Measurements from ENCODE around the gene SLC36A3. TPM values are rescaled to one million over a fixed set of nuclear protein-coding genes. Genes with fewer than 3 reads are reported as not detected.

SLC36A3 gene
- total RNA-seq, 1 experiment from 2014 or later, result not detected

- TF ChIP-seq, protein P1, sequence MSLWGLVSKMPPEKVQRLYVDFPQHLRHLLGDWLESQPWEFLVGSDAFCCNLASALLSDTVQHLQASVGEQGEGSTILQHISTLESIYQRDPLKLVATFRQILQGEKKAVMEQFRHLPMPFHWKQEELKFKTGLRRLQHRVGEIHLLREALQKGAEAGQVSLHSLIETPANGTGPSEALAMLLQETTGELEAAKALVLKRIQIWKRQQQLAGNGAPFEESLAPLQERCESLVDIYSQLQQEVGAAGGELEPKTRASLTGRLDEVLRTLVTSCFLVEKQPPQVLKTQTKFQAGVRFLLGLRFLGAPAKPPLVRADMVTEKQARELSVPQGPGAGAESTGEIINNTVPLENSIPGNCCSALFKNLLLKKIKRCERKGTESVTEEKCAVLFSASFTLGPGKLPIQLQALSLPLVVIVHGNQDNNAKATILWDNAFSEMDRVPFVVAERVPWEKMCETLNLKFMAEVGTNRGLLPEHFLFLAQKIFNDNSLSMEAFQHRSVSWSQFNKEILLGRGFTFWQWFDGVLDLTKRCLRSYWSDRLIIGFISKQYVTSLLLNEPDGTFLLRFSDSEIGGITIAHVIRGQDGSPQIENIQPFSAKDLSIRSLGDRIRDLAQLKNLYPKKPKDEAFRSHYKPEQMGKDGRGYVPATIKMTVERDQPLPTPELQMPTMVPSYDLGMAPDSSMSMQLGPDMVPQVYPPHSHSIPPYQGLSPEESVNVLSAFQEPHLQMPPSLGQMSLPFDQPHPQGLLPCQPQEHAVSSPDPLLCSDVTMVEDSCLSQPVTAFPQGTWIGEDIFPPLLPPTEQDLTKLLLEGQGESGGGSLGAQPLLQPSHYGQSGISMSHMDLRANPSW (CRISPR knock-in tag; conservative IDR thresholded peaks at IDR 0.05; ENCODE audit: low read depth), result no peak
- TF ChIP-seq GTF2I (CRISPR knock-in tag; conservative IDR thresholded peaks at IDR 0.05), result no peak
- TF ChIP-seq, protein P2, sequence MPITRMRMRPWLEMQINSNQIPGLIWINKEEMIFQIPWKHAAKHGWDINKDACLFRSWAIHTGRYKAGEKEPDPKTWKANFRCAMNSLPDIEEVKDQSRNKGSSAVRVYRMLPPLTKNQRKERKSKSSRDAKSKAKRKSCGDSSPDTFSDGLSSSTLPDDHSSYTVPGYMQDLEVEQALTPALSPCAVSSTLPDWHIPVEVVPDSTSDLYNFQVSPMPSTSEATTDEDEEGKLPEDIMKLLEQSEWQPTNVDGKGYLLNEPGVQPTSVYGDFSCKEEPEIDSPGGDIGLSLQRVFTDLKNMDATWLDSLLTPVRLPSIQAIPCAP (CRISPR knock-in tag; IDR thresholded peaks at IDR 0.05), result no peak
Observed at GRCh38 chr5:151344088-151344487, 40.5 kb upstream of the SLC36A3 start (continued).

- no peak for DNase-seq (ENCODE audit: low spot score)
- ChIA-PET POLR2A (no interaction called here), CTCF (no interaction called here)
- ATAC-seq, result no peak
- H3K9me3 Mint-ChIP-seq, result no peaks in the 10 kb centered on the region
- no peak overlapping the region for H3K27ac Mint-ChIP-seq
- peaks cover 6% of the 10 kb centered on the region for H3K4me1 Mint-ChIP-seq
- TF ChIP-seq, protein P3, sequence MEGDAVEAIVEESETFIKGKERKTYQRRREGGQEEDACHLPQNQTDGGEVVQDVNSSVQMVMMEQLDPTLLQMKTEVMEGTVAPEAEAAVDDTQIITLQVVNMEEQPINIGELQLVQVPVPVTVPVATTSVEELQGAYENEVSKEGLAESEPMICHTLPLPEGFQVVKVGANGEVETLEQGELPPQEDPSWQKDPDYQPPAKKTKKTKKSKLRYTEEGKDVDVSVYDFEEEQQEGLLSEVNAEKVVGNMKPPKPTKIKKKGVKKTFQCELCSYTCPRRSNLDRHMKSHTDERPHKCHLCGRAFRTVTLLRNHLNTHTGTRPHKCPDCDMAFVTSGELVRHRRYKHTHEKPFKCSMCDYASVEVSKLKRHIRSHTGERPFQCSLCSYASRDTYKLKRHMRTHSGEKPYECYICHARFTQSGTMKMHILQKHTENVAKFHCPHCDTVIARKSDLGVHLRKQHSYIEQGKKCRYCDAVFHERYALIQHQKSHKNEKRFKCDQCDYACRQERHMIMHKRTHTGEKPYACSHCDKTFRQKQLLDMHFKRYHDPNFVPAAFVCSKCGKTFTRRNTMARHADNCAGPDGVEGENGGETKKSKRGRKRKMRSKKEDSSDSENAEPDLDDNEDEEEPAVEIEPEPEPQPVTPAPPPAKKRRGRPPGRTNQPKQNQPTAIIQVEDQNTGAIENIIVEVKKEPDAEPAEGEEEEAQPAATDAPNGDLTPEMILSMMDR (IDR thresholded peaks at IDR 0.05), result no peak
- TF ChIP-seq USF2 (CRISPR knock-in tag; IDR thresholded peaks at IDR 0.05) (no peak), PRRX2 (CRISPR knock-in tag; IDR thresholded peaks at IDR 0.05) (no peak), FOXJ3 (CRISPR knock-in tag; IDR thresholded peaks at IDR 0.05; ENCODE audit: borderline replicate concordance) (no peak), IRF2 (CRISPR knock-in tag; IDR thresholded peaks at IDR 0.05; ENCODE audit: borderline replicate concordance, low read depth) (no peak), ATF1 (CRISPR knock-in tag; IDR thresholded peaks at IDR 0.05) (no peak), ZNF263 (CRISPR knock-in tag; IDR thresholded peaks at IDR 0.05; ENCODE audit: low read depth) (no peak), ZNF121 (CRISPR knock-in tag; IDR thresholded peaks at IDR 0.05) (no peak), MXD4 (CRISPR knock-in tag; IDR thresholded peaks at IDR 0.05; ENCODE audit: borderline replicate concordance) (no peak), NR3C1 (CRISPR knock-in tag; conservative IDR thresholded peaks at IDR 0.05; ENCODE audit: low read depth) (no peak), SMAD4 (CRISPR knock-in tag; IDR thresholded peaks at IDR 0.05) (no peak), ZMAT4 (CRISPR knock-in tag; IDR thresholded peaks at IDR 0.05) (no peak), ZSCAN18 (CRISPR knock-in tag; IDR thresholded peaks at IDR 0.05) (no peak), FOXP1 (CRISPR knock-in tag; IDR thresholded peaks at IDR 0.05; ENCODE audit: borderline replicate concordance) (no peak)
- TF ChIP-seq, protein P4, sequence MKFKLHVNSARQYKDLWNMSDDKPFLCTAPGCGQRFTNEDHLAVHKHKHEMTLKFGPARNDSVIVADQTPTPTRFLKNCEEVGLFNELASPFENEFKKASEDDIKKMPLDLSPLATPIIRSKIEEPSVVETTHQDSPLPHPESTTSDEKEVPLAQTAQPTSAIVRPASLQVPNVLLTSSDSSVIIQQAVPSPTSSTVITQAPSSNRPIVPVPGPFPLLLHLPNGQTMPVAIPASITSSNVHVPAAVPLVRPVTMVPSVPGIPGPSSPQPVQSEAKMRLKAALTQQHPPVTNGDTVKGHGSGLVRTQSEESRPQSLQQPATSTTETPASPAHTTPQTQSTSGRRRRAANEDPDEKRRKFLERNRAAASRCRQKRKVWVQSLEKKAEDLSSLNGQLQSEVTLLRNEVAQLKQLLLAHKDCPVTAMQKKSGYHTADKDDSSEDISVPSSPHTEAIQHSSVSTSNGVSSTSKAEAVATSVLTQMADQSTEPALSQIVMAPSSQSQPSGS (CRISPR knock-in tag; IDR thresholded peaks at IDR 0.05; ENCODE audit: borderline replicate concordance, low read depth), result no peak
- TF ChIP-seq, protein P5, sequence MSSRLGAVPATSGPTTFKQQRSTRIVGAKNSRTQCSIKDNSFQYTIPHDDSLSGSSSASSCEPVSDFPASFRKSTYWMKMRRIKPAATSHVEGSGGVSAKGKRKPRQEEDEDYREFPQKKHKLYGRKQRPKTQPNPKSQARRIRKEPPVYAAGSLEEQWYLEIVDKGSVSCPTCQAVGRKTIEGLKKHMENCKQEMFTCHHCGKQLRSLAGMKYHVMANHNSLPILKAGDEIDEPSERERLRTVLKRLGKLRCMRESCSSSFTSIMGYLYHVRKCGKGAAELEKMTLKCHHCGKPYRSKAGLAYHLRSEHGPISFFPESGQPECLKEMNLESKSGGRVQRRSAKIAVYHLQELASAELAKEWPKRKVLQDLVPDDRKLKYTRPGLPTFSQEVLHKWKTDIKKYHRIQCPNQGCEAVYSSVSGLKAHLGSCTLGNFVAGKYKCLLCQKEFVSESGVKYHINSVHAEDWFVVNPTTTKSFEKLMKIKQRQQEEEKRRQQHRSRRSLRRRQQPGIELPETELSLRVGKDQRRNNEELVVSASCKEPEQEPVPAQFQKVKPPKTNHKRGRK (CRISPR knock-in tag; IDR thresholded peaks at IDR 0.05; ENCODE audit: borderline replicate concordance), result no peak
- TF ChIP-seq, protein P6, sequence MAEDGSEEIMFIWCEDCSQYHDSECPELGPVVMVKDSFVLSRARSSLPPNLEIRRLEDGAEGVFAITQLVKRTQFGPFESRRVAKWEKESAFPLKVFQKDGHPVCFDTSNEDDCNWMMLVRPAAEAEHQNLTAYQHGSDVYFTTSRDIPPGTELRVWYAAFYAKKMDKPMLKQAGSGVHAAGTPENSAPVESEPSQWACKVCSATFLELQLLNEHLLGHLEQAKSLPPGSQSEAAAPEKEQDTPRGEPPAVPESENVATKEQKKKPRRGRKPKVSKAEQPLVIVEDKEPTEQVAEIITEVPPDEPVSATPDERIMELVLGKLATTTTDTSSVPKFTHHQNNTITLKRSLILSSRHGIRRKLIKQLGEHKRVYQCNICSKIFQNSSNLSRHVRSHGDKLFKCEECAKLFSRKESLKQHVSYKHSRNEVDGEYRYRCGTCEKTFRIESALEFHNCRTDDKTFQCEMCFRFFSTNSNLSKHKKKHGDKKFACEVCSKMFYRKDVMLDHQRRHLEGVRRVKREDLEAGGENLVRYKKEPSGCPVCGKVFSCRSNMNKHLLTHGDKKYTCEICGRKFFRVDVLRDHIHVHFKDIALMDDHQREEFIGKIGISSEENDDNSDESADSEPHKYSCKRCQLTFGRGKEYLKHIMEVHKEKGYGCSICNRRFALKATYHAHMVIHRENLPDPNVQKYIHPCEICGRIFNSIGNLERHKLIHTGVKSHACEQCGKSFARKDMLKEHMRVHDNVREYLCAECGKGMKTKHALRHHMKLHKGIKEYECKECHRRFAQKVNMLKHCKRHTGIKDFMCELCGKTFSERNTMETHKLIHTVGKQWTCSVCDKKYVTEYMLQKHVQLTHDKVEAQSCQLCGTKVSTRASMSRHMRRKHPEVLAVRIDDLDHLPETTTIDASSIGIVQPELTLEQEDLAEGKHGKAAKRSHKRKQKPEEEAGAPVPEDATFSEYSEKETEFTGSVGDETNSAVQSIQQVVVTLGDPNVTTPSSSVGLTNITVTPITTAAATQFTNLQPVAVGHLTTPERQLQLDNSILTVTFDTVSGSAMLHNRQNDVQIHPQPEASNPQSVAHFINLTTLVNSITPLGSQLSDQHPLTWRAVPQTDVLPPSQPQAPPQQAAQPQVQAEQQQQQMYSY (CRISPR knock-in tag; IDR thresholded peaks at IDR 0.05), result no peak
- H3K27me3 Mint-ChIP-seq (ENCODE audit: low read depth), result peaks cover 18% of the 10 kb centered on the region
- no peaks in the 10 kb centered on the region for H3K36me3 Mint-ChIP-seq
- H3K4me3 Mint-ChIP-seq, result no peak overlapping the region
Observed at GRCh38 chr5:151340004-151340403, 36.4 kb upstream of the SLC36A3 start.

Data from WTC11 (cell line).